Renal cortex interstitium (tissue), 11 donors: ENCODE measurements around the gene ENO2. TPM values are rescaled to one million over a fixed set of nuclear protein-coding genes. Genes with fewer than 3 reads are reported as not detected.

ENCODE experiments used
- DNase-seq, 11 donors: peaks; one replicate each; pipeline ENCODE4 v3.0.0-alpha.2; 2013; ENCODE audit warnings: low read depth in 9 of 11, low spot score in 4 of 11; ENCODE audit errors: extremely low read depth in 1 of 11
- polyA plus RNA-seq, 3 donors: library from polyadenylated mRNA; unstranded; fragments of 120-200 nt; gene quantifications; one replicate each; pipeline ENCODE4 v1.2.1, GENCODE V29; 2013; ENCODE audit not compliant: insufficient read length in 3 of 3

ENO2 gene
- polyA plus RNA-seq, 3 donors = 12.7 to 25.7 (median 13.5) TPM

- no peak for DNase-seq
Measured at GRCh38 chr12:6942331-6942665, 27.9 kb downstream of the ENO2 start.

GRCh38 chr12:6943389-6943721 is 29.0 kb downstream of the ENO2 start:
- DNase-seq = peak in 9 of 11 donors; percentile 77 to 92 (median 86)

- DNase-seq = peak in 9 of 11 donors; percentile 72 to 89 (median 85)
Measured at GRCh38 chr12:6943722-6944380, 29.5 kb downstream of the ENO2 start, which contains the start of the genes C12orf57 and RNU7-1. Gene C12orf57 (plus strand): TSS chr12:6944022. CDS start chr12:6944122, 100 bp downstream. Gene RNU7-1 (plus strand): TSS chr12:6943816.

- peak in 9 of 11 donors; percentile 82 to 94 (median 90) for DNase-seq
Measured at GRCh38 chr12:6944381-6945186, 30.2 kb downstream of the ENO2 start.

- no peak for DNase-seq
Measured at GRCh38 chr12:6945613-6946012, 31.2 kb downstream of the ENO2 start.

GRCh38 chr12:6946033-6946919 is 31.9 kb downstream of the ENO2 start:
- DNase-seq = peak in 5 of 11 donors; percentile 78 to 89 (median 84)

- DNase-seq = no peak
Measured at GRCh38 chr12:6946920-6947374, 32.6 kb downstream of the ENO2 start.

- DNase-seq = no peak
Measured at GRCh38 chr12:6947615-6948014, 33.2 kb downstream of the ENO2 start.

- no peak for DNase-seq
Measured at GRCh38 chr12:6948873-6949594, 34.7 kb downstream of the ENO2 start.

- DNase-seq = no peak
Measured at GRCh38 chr12:6950401-6950801, 36.0 kb downstream of the ENO2 start.

- no peak for DNase-seq
Measured at GRCh38 chr12:6950811-6951540, 36.6 kb downstream of the ENO2 start, which contains the start of gene PTPN6. Gene PTPN6 (plus strand): TSS chr12:6951356. CDS start chr12:6951513, 157 bp downstream.

GRCh38 chr12:6951551-6952120 is 37.3 kb downstream of the ENO2 start:
- DNase-seq = no peak

GRCh38 chr12:6952121-6952862 is 37.9 kb downstream of the ENO2 start:
- DNase-seq = no peak

GRCh38 chr12:6952863-6953441 is 38.6 kb downstream of the ENO2 start:
- DNase-seq = no peak

- DNase-seq = peak in 1 of 11 donors; percentile 59
Measured at GRCh38 chr12:6953442-6954315, 39.3 kb downstream of the ENO2 start.
